Mesothelial cell of epicardium (in vitro differentiated cells): ENCODE measurements around the gene CFAP92. TPM values are rescaled to one million over a fixed set of nuclear protein-coding genes. Genes with fewer than 3 reads are reported as not detected.

ENCODE experiments used
- DNase-seq, 2 experiments: peaks; one replicate each; pipeline ENCODE4 v3.0.0; 2021; ENCODE audit warnings: low spot score in 2 of 2; ENCODE audit not compliant: unreplicated experiment in 2 of 2
- H3K27ac Mint-ChIP-seq: 2 replicates; pipeline ENCODE4 v1.8.0; 2021; ENCODE audit warnings: mixed read lengths
- H3K27me3 Mint-ChIP-seq: 2 replicates; pipeline ENCODE4 v1.8.0; 2021; ENCODE audit warnings: low read depth, mixed read lengths
- H3K36me3 Mint-ChIP-seq: 2 replicates; pipeline ENCODE4 v1.8.0; 2021; ENCODE audit warnings: mixed read lengths
- H3K4me1 Mint-ChIP-seq: 2 replicates; pipeline ENCODE4 v1.8.0; 2021; ENCODE audit warnings: mixed read lengths
- H3K4me3 Mint-ChIP-seq: 2 replicates; pipeline ENCODE4 v1.8.0; 2021; ENCODE audit warnings: mild to moderate bottlenecking, moderate library complexity, mixed read lengths
- H3K9me3 Mint-ChIP-seq: 2 replicates; pipeline ENCODE4 v1.8.0; 2021; ENCODE audit warnings: mixed read lengths
- CTCF ChIP-seq: fragments of 200-600 bp; sonication (generic); IDR thresholded peaks from one replicate; pipeline ENCODE4 v1.5.0; 2021; ENCODE audit warnings: antibody characterized with exemption; ENCODE audit not compliant: unreplicated experiment
- total RNA-seq: library from RNA; stranded (reverse); gene quantifications from 3 replicates; pipeline ENCODE4 v1.2.1, GENCODE V29; 2021

The CFAP92 gene
- total RNA-seq, 1 donor from 2014 or later, result 0.76 TPM

- Mint-ChIP-seq H3K4me3 (no peak overlapping the region), H3K27me3 (peaks cover 13% of the 10 kb centered on the region), H3K27ac (no peak overlapping the region), H3K36me3 (no peaks in the 10 kb centered on the region), H3K9me3 (no peaks in the 10 kb centered on the region), H3K4me1 (peaks cover 10% of the 10 kb centered on the region)
- no peak for DNase-seq
- no peak for TF ChIP-seq CTCF
Measured at GRCh38 chr3:128965818-128966217, 28.1 kb downstream of the CFAP92 start.

- H3K9me3 Mint-ChIP-seq, result no peaks in the 10 kb centered on the region
- H3K27ac Mint-ChIP-seq, result no peak overlapping the region
- H3K36me3 Mint-ChIP-seq, result no peaks in the 10 kb centered on the region
- no peak for DNase-seq
- no peak overlapping the region for H3K4me3 Mint-ChIP-seq
- no peak for TF ChIP-seq CTCF
- H3K27me3 Mint-ChIP-seq, result peaks cover 18% of the 10 kb centered on the region
- peaks cover 10% of the 10 kb centered on the region for H3K4me1 Mint-ChIP-seq
Measured at GRCh38 chr3:128965280-128965679, 28.6 kb downstream of the CFAP92 start.

- Mint-ChIP-seq H3K27ac (no peak overlapping the region), H3K36me3 (peaks cover 5% of the 10 kb centered on the region), H3K4me1 (no peaks in the 10 kb centered on the region), H3K9me3 (peaks cover 23% of the 10 kb centered on the region), H3K4me3 (no peak overlapping the region), H3K27me3 (peaks cover 23% of the 10 kb centered on the region)
- TF ChIP-seq CTCF, result no peak
- DNase-seq, result no peak
Measured at GRCh38 chr3:128956440-128956839, 37.4 kb downstream of the CFAP92 start.

- no peak overlapping the region for H3K27ac Mint-ChIP-seq
- peaks cover 15% of the 10 kb centered on the region for H3K27me3 Mint-ChIP-seq
- H3K4me1 Mint-ChIP-seq, result no peaks in the 10 kb centered on the region
- DNase-seq, result peak in 1 of 2 experiments; percentile 30
- peaks cover 4% of the 10 kb centered on the region for H3K9me3 Mint-ChIP-seq
- H3K36me3 Mint-ChIP-seq, result no peaks in the 10 kb centered on the region
- no peak overlapping the region for H3K4me3 Mint-ChIP-seq
- TF ChIP-seq CTCF, result no peak
Measured at GRCh38 chr3:128950223-128950938, 43.5 kb downstream of the CFAP92 start.

GRCh38 chr3:128949158-128949557 lies 44.7 kb downstream of the CFAP92 start:
- Mint-ChIP-seq H3K27me3 (peaks cover 15% of the 10 kb centered on the region), H3K27ac (no peak overlapping the region), H3K9me3 (peaks cover 4% of the 10 kb centered on the region), H3K4me1 (no peaks in the 10 kb centered on the region), H3K4me3 (no peak overlapping the region), H3K36me3 (no peaks in the 10 kb centered on the region)
- TF ChIP-seq CTCF, result no peak
- peak in 1 of 2 experiments; percentile 3 for DNase-seq
